ENCODE results near the gene EFL1. TPM values are rescaled to one million over a fixed set of nuclear protein-coding genes. Genes with fewer than 3 reads are reported as not detected.

EFL1 gene
- total and polyA plus RNA-seq, 8 donors: 2.3 to 9.7 (median 7.3) TPM

GRCh38 chr15:82091636-82092140 is 170.8 kb downstream of the EFL1 start:
- 56 to 72% methylated on average over 3 of the region's 3 CpGs for WGBS, 2 donors
- no peak overlapping the region for H3K4me3 ChIP-seq
- intact Hi-C loops (cut with DNase I): no loop called here
- H3K27ac ChIP-seq: no peak overlapping the region
- no peaks in the 10 kb centered on the region for H3K9me3 ChIP-seq
- no peaks in the 10 kb centered on the region for H3K27me3 ChIP-seq
- TF ChIP-seq CTCF (IDR thresholded peaks at IDR 0.05): no peak
- no peaks in the 10 kb centered on the region for H3K4me1 ChIP-seq
- no peak for DNase-seq
- no peak for ATAC-seq
- H3K36me3 ChIP-seq: no peaks in the 10 kb centered on the region
- no peak for FAIRE-seq

GRCh38 chr15:82086243-82086995 is 176.1 kb downstream of the EFL1 start:
- no peak for TF ChIP-seq CTCF (IDR thresholded peaks at IDR 0.05)
- Histone ChIP-seq H3K9me3 (no peaks in the 10 kb centered on the region), H3K4me1 (no peaks in the 10 kb centered on the region), H3K27ac (no peak overlapping the region), H3K27me3 (no peaks in the 10 kb centered on the region), H3K36me3 (no peaks in the 10 kb centered on the region), H3K4me3 (no peak overlapping the region)
- ATAC-seq (no peak), DNase-seq (no peak), FAIRE-seq (no peak)
- intact Hi-C loops (cut with DNase I): no loop called here
- WGBS, 2 donors: 71 to 80% methylated on average over 15 to 16 of the region's 16 CpGs

- TF ChIP-seq CTCF (IDR thresholded peaks at IDR 0.05): no peak
- Histone ChIP-seq H3K36me3 (no peaks in the 10 kb centered on the region), H3K4me3 (no peak overlapping the region), H3K9me3 (no peaks in the 10 kb centered on the region), H3K4me1 (no peaks in the 10 kb centered on the region), H3K27ac (no peak overlapping the region), H3K27me3 (no peaks in the 10 kb centered on the region)
- ATAC-seq (peak in 1 of 4 donors; percentile 18), DNase-seq (no peak), FAIRE-seq (no peak)
- intact Hi-C loops (cut with DNase I): no loop called here
- WGBS, 2 donors: 65 to 72% methylated on average over 14 of the region's 14 CpGs
These were observed 180.4 kb downstream of the EFL1 start for GRCh38 chr15:82081914-82082762.

- no peak for ATAC-seq
- Histone ChIP-seq H3K27ac (no peak overlapping the region), H3K27me3 (no peaks in the 10 kb centered on the region), H3K4me1 (no peaks in the 10 kb centered on the region), H3K4me3 (no peak overlapping the region), H3K9me3 (no peaks in the 10 kb centered on the region), H3K36me3 (no peaks in the 10 kb centered on the region)
- WGBS, 2 donors: 74 to 87% methylated on average over 6 of the region's 6 CpGs
- FAIRE-seq: no peak
- no peak for DNase-seq
- intact Hi-C loops (cut with DNase I): no loop called here
- no peak for TF ChIP-seq CTCF (IDR thresholded peaks at IDR 0.05)
These were observed 181.8 kb downstream of the EFL1 start for GRCh38 chr15:82080774-82081173.

Other genes with a start within 250 kb of the EFL1 start
- gene MEX3B, start 216.7 kb downstream of the EFL1 start, total RNA-seq: 1 to 10 TPM in 1 of 6 donors, under 1 TPM in 5; 0.13 to 2.2 (median 0.35) TPM
- under 1 TPM; 0.47 to 0.68 TPM for gene MEX3B, start 216.7 kb downstream of the EFL1 start, polyA plus RNA-seq
- 1 to 10 TPM in 5 of 6 donors, under 1 TPM in 1; 0.88 to 4.3 (median 1.5) TPM for gene SAXO2, start 84 bp upstream of the EFL1 start, total RNA-seq
- 1 to 10 TPM; 1.6 to 7.1 TPM for gene SAXO2, start 84 bp upstream of the EFL1 start, polyA plus RNA-seq
- gene GOLGA6L10, start 86.7 kb upstream of the EFL1 start, total RNA-seq: 1 to 10 TPM in 4 of 6 donors, under 1 TPM in 2; 0.49 to 1.9 (median 1.5) TPM
- gene GOLGA6L10, start 86.7 kb upstream of the EFL1 start, polyA plus RNA-seq: 1 to 10 TPM; 2.9 to 4.3 TPM
- 1 to 10 TPM; 1.4 to 2.5 (median 1.8) TPM for gene GOLGA6L9, start 167.1 kb upstream of the EFL1 start, total RNA-seq
- 10 to 100 TPM in 1 of 2 donors, 1 to 10 TPM in 1; 7.3 to 21.7 TPM for gene GOLGA6L9, start 167.1 kb upstream of the EFL1 start, polyA plus RNA-seq